IMR-90 (cell line): Measurements from ENCODE around the gene PRKD2. TPM values are rescaled to one million over a fixed set of nuclear protein-coding genes. Genes with fewer than 3 reads are reported as not detected.
A peak's percentile ranks its signal among the peaks of the same experiment; 100 is the strongest.

Experiments
- ATAC-seq: fragments of 200-7000 bp; cut with Tn5 transposase; 2 replicates; pipeline ENCODE4 v1.9.1; 2020; ENCODE audit warnings: low read depth, mild to moderate bottlenecking, moderate library complexity
- BruUV-seq: library from RNA; stranded (reverse); fragments of 400-500 nt; replicated peaks from 2 replicates; lab custom pipeline; 2021; lab: Mats Ljungman, UMichigan
- CTCF ChIA-PET: fragments of 300-600 bp; formaldehyde crosslinking; extraction: SDS; loops from one replicate; lab custom pipeline; 2021; ENCODE audit warnings: antibody characterized with exemption; lab: Yijun Ruan, JAX
- POLR2A ChIA-PET: fragments of 300-600 bp; sonication (Branson Sonifier 250); formaldehyde crosslinking; loops from one replicate; lab custom pipeline; 2022; ENCODE audit warnings: antibody characterized with exemption; ENCODE audit not compliant: unreplicated experiment; lab: Charles Lee
- DNase-seq: peaks from one replicate; pipeline ENCODE4 v3.0.0; 2013
- H2AFZ ChIP-seq: replicated peaks from 2 replicates; pipeline ENCODE3; 2013; ENCODE audit warnings: low read length, mild to moderate bottlenecking; ENCODE audit not compliant: poor library complexity
- H2AK5ac ChIP-seq: 2 replicates; pipeline ENCODE4 v1.6.1; 2013; ENCODE audit warnings: low read depth, low read length, inconsistent platforms
- H2AK9ac ChIP-seq: replicated peaks from 2 replicates; pipeline ENCODE3; 2013; ENCODE audit warnings: mild to moderate bottlenecking, low read depth, low read length, moderate library complexity; ENCODE audit not compliant: poor library complexity
- H2BK120ac ChIP-seq: 2 replicates; pipeline ENCODE4 v1.6.1; 2013; ENCODE audit warnings: low read depth, low read length, inconsistent platforms
- H2BK15ac ChIP-seq: 3 replicates; pipeline ENCODE4 v1.6.1; 2013; ENCODE audit warnings: low read depth, low read length, inconsistent platforms
- H2BK20ac ChIP-seq: 2 replicates; pipeline ENCODE4 v1.6.1; 2013; ENCODE audit warnings: low read depth, mild to moderate bottlenecking, inconsistent platforms, low read length, moderate library complexity
- H2BK5ac ChIP-seq: 2 replicates; pipeline ENCODE4 v1.6.1; 2013; ENCODE audit warnings: mild to moderate bottlenecking, low read depth, low read length, inconsistent platforms; ENCODE audit not compliant: poor library complexity, severe bottlenecking
- H3K14ac ChIP-seq: replicated peaks from 2 replicates; pipeline ENCODE4 v1.6.1; 2013; ENCODE audit warnings: low read depth, low read length, inconsistent platforms
- H3K18ac ChIP-seq: 2 replicates; pipeline ENCODE4 v1.6.1; 2013; ENCODE audit warnings: low read depth, low read length, control low read depth
- H3K23ac ChIP-seq: 2 replicates; pipeline ENCODE4 v1.6.1; 2013; ENCODE audit warnings: low read depth, low read length, inconsistent platforms
- H3K27ac ChIP-seq: 2 replicates; pipeline ENCODE4 v1.5.1; 2013; ENCODE audit warnings: mild to moderate bottlenecking, control low read depth, low read length; ENCODE audit not compliant: insufficient read depth
- H3K27me3 ChIP-seq: 2 replicates; pipeline ENCODE4 v1.6.1; 2013; ENCODE audit warnings: low read length; ENCODE audit not compliant: control insufficient read depth, insufficient read depth
- H3K36me3 ChIP-seq: 2 replicates; pipeline ENCODE4 v1.6.1; 2013; ENCODE audit warnings: low read length, mixed read lengths; ENCODE audit not compliant: control insufficient read depth, insufficient read depth
- H3K4ac ChIP-seq: 2 replicates; pipeline ENCODE4 v1.6.1; 2013; ENCODE audit warnings: low read depth, low read length, inconsistent platforms
- H3K4me1 ChIP-seq: 2 replicates; pipeline ENCODE4 v1.6.1; 2013; ENCODE audit warnings: low read length, mixed read lengths; ENCODE audit not compliant: control insufficient read depth, insufficient read depth
- H3K4me2 ChIP-seq: 2 replicates; pipeline ENCODE4 v1.6.1; 2013; ENCODE audit warnings: low read depth, mild to moderate bottlenecking, control low read depth, low read length, moderate library complexity
- H3K4me3 ChIP-seq: 2 replicates; pipeline ENCODE4 v1.5.1; 2013; ENCODE audit warnings: low read depth, mild to moderate bottlenecking, control low read depth, low read length, moderate library complexity; ENCODE audit not compliant: insufficient read depth
- H3K56ac ChIP-seq: 2 replicates; pipeline ENCODE4 v1.6.1; 2013; ENCODE audit warnings: low read length, inconsistent platforms; ENCODE audit not compliant: insufficient read depth; ENCODE audit errors: extremely low read depth
- H3K79me1 ChIP-seq, 2 experiments: 2 replicates each; pipeline ENCODE4 v1.6.1; 2013; ENCODE audit warnings: low read length in 2 of 2, inconsistent platforms in 1 of 2, low read depth in 1 of 2
- H3K9ac ChIP-seq: 2 replicates; pipeline ENCODE4 v1.6.1; 2013; ENCODE audit warnings: low read depth, low read length, control low read depth
- H3K9me1 ChIP-seq: 2 replicates; pipeline ENCODE4 v1.6.1; 2013; ENCODE audit warnings: low read length, inconsistent platforms; ENCODE audit not compliant: insufficient read depth
- H3K9me3 ChIP-seq: 2 replicates; pipeline ENCODE4 v1.6.1; 2013; ENCODE audit warnings: low read length; ENCODE audit not compliant: control insufficient read depth, insufficient read depth
- H4K20me1 ChIP-seq: 2 replicates; pipeline ENCODE4 v1.6.1; 2013; ENCODE audit warnings: low read length, inconsistent platforms; ENCODE audit not compliant: insufficient read depth
- H4K5ac ChIP-seq: 2 replicates; pipeline ENCODE4 v1.6.1; 2013; ENCODE audit warnings: mild to moderate bottlenecking, low read depth, low read length, control low read depth
- H4K8ac ChIP-seq, 2 experiments: 2 replicates each; pipeline ENCODE4 v1.6.1; 2013; ENCODE audit warnings: low read depth in 2 of 2, low read length in 2 of 2, control low read depth in 1 of 2, inconsistent platforms in 1 of 2
- H4K91ac ChIP-seq: 2 replicates; pipeline ENCODE4 v1.6.1; 2013; ENCODE audit warnings: low read depth, low read length, inconsistent platforms; ENCODE audit not compliant: insufficient read depth
- ELK1 ChIP-seq: fragments of 150-350 bp; IDR thresholded peaks from 2 replicates; pipeline ENCODE4 v1.6.1; 2016; ENCODE audit warnings: low read depth, mild to moderate bottlenecking, low read length, moderate library complexity, borderline replicate concordance
- MAFK ChIP-seq: IDR thresholded peaks from 2 replicates; pipeline ENCODE4 v1.6.1; 2012; ENCODE audit warnings: low read depth, low read length, improper control_type of control experiment
- WGBS, 2 experiments: methylation state at CpG; one replicate each; pipeline versions ENCODE4 v1.1.5 to v1.1.7; 2013; ENCODE audit warnings: missing lambda C conversion rate in 2 of 2; ENCODE audit not compliant: insufficient read length in 1 of 2; ENCODE audit errors: extremely low coverage in 2 of 2; 5-methylcytosine and 5-hydroxymethylcytosine counted together
- dilution Hi-C: fragments of 300-500 bp; cut with HindIII; formaldehyde crosslinking; loops from one replicate; pipeline ENCODE4 v1.14.3; 2018; ENCODE audit warnings: low sequenced_read_pairs; ENCODE audit not compliant: unreplicated experiment
- in situ Hi-C: fragments of 300-500 bp; cut with MboI; formaldehyde crosslinking; loops from 3 replicates; pipeline ENCODE4 v1.14.3; 2019; ENCODE audit warnings: low sequenced_read_pairs, inconsistent platforms, mixed read lengths
- intact Hi-C: fragments of 100-400 bp; cut with micrococcal nuclease; formaldehyde crosslinking; loops from 2 replicates; pipeline ENCODE4 v1.10.0; 2022
- polyA plus RNA-seq, 3 experiments: library from polyadenylated mRNA; depleted of rRNA; stranded (reverse); fragments of >200 nt; gene quantifications; 2 replicates each; pipeline ENCODE4 v1.2.3, GENCODE V29; 2012; ENCODE audit warnings: low replicate concordance in 1 of 3
- total RNA-seq: library from RNA; depleted of rRNA; stranded (reverse); fragments of >200 nt; gene quantifications from 2 replicates; pipeline ENCODE4 v1.2.3, GENCODE V29; 2012

The PRKD2 gene
- total and polyA plus RNA-seq, 2 of the 4 experiments (the other 2 are of a cell fraction): 9.9 to 19.6 TPM

GRCh38 chr19:46635920-46636761 lies 80.8 kb downstream of the PRKD2 start, which contains the start of gene GNG8 (continued):
- TF ChIP-seq MAFK: no peak

- Histone ChIP-seq H2BK20ac (no peak overlapping the region), H2AK5ac (peak overlapping the region; percentile 33; the same call in 1 of the 2 replicates), H3K4me3 (0 out of 2 replicates have a peak overlapping the region, but pooled peaks have one; percentile 17), H3K14ac (no peak overlapping the region), H3K18ac (no peak overlapping the region), H3K4ac (no peak overlapping the region), H4K20me1 (peaks cover 4% of the 10 kb centered on the region; the same call in 1 of the 2 replicates), H3K9me1 (no peaks in the 10 kb centered on the region), H2AK9ac (no peak overlapping the region), H3K9ac (peak overlapping the region; percentile 29; the same call in 1 of the 2 replicates), H3K27ac (no peak overlapping the region), H2AFZ (peak overlapping the region; percentile 76), H2BK15ac (no peak overlapping the region), H2BK5ac (no peak overlapping the region), H3K23ac (no peak overlapping the region), H4K5ac (no peak overlapping the region), H3K4me2 (no peak overlapping the region; the same call in 1 of the 2 replicates), H3K4me1 (peaks cover 14% of the 10 kb centered on the region), H4K8ac (peak overlapping the region in 1 of 2 experiments; percentile 25; a peak in 1 of 4 replicates), H3K36me3 (no peaks in the 10 kb centered on the region), H3K9me3 (no peaks in the 10 kb centered on the region), H3K56ac (no peak overlapping the region), H4K91ac (no peak overlapping the region), H2BK120ac (no peak overlapping the region), H3K27me3 (no peaks in the 10 kb centered on the region; the same call in 1 of the 2 replicates), H3K79me1 (no peaks in the 10 kb centered on the region)
- BruUV-seq: no TSS peak
- in situ Hi-C loops (no loop called here), dilution Hi-C loops (no loop called here), intact Hi-C loops (no loop called here)
- DNase-seq (no peak), ATAC-seq (no peak)
- ChIA-PET POLR2A (no interaction called here), CTCF (no interaction called here)
- 0% methylated on average over 7 of the region's 23 CpGs; no CpG with 5 or more reads in 1 of the 2 experiments for WGBS, 2 experiments
- TF ChIP-seq ELK1: no peak
Measured at GRCh38 chr19:46634656-46635218, 82.2 kb downstream of the PRKD2 start.
